Measurements from ENCODE around the gene CIB2. TPM values are rescaled to one million over a fixed set of nuclear protein-coding genes. Genes with fewer than 3 reads are reported as not detected.

The CIB2 gene
- total RNA-seq, 1 experiment from 2014 or later = 43.2 TPM

DNA sequence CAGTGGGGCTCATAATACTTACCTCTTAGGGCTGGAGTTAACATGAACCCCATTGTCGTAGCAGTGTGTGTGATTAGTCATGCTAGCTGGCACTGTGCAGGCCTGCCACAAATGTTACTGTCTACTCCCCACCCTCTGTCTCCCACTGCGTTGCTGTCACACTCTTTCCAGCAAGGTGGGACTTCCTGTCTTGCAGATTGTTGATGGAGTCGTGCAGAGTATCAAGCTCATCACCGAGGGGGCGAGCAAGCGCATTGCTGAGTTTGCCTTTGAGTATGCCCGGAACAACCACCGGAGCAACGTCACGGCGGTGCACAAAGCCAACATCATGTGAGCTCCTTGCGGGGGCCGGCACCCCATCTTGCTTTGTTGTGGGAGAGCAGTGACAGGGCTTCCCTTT, 30.8 kb upstream of the CIB2 start:
- no peaks in the 10 kb centered on the region for H3K9me3 Mint-ChIP-seq
- no peaks in the 10 kb centered on the region for H3K27me3 ChIP-seq (ENCODE audit: insufficient read depth, low read length)
- no peak overlapping the region for H3K14ac ChIP-seq (ENCODE audit: insufficient read depth, low read length)
- peaks cover 4 to 54% (median 21%) of the 10 kb centered on the region in 3 experiments; a peak in 6 of 7 replicates for H3K36me3 Mint-ChIP-seq (ENCODE audit: insufficient read depth in 1 of 3, low read depth in 3 of 3)
- H3K9me3 ChIP-seq (ENCODE audit: control insufficient read depth, low read depth, low read length) = no peaks in the 10 kb centered on the region
- peak overlapping the region in 1 of 3 experiments; percentile 84; a peak in 1 of 7 replicates for H3K27ac Mint-ChIP-seq
- H4K20me1 ChIP-seq (ENCODE audit: control insufficient read depth, insufficient read depth, insufficient read length) = no peaks in the 10 kb centered on the region
- no peaks in the 10 kb centered on the region for H3K23me2 ChIP-seq (ENCODE audit: insufficient read length, low read depth, low read length, poor library complexity, severe bottlenecking)
- no peak overlapping the region for H2BK120ac ChIP-seq (ENCODE audit: low read depth, low read length, poor library complexity, severe bottlenecking)
- no peak overlapping the region for H4K5ac ChIP-seq (ENCODE audit: insufficient read length, low read depth, low read length)
- no peaks in the 10 kb centered on the region for H3K4me1 ChIP-seq (ENCODE audit: insufficient read depth, low read length)
- no peak overlapping the region for H3K4me2 ChIP-seq (ENCODE audit: insufficient read depth, insufficient read length, low read length)
- H3K23ac ChIP-seq (ENCODE audit: insufficient read length, low read depth, low read length) = no peak overlapping the region
- H2AK5ac ChIP-seq (ENCODE audit: insufficient read length, low read length) = no peak overlapping the region
- no peak for DNase-seq
- H3K27me3 Mint-ChIP-seq (ENCODE audit: low read depth) = no peaks in the 10 kb centered on the region
- no peak overlapping the region for H4K91ac ChIP-seq (ENCODE audit: insufficient read length, low read depth, low read length)
- H3K4me1 Mint-ChIP-seq = peaks cover 10 to 11% of the 10 kb centered on the region in 2 experiments
- no peak overlapping the region for H3K56ac ChIP-seq (ENCODE audit: insufficient read length, low read depth, low read length)
- no peak overlapping the region for H2AFZ ChIP-seq (ENCODE audit: low read length)
- no peak overlapping the region for H3K27ac ChIP-seq (ENCODE audit: insufficient read length, low read depth, low read length)
- no peaks in the 10 kb centered on the region for H3K79me1 ChIP-seq (ENCODE audit: insufficient read depth, low read depth, low read length, poor library complexity, severe bottlenecking)
- H3K4ac ChIP-seq (ENCODE audit: low read depth, low read length) = no peak overlapping the region
- H4K8ac ChIP-seq (replicated peaks; ENCODE audit: insufficient read length, low read depth, low read length) = no peak overlapping the region
- no peak overlapping the region for H3T11ph ChIP-seq (ENCODE audit: low read length)
- no peak overlapping the region for H2BK12ac ChIP-seq (ENCODE audit: insufficient read length, low read depth, low read length)
- no peak overlapping the region for H2BK5ac ChIP-seq (ENCODE audit: insufficient read length, low read length)
- no peak overlapping the region for H3K9ac ChIP-seq (ENCODE audit: extremely low read depth, insufficient read length, low read length)
- no peaks in the 10 kb centered on the region for H3K79me2 ChIP-seq (ENCODE audit: insufficient read depth, low read length)
- no peak overlapping the region for H2BK15ac ChIP-seq (ENCODE audit: low read depth, low read length)
- TF ChIP-seq, protein P1, sequence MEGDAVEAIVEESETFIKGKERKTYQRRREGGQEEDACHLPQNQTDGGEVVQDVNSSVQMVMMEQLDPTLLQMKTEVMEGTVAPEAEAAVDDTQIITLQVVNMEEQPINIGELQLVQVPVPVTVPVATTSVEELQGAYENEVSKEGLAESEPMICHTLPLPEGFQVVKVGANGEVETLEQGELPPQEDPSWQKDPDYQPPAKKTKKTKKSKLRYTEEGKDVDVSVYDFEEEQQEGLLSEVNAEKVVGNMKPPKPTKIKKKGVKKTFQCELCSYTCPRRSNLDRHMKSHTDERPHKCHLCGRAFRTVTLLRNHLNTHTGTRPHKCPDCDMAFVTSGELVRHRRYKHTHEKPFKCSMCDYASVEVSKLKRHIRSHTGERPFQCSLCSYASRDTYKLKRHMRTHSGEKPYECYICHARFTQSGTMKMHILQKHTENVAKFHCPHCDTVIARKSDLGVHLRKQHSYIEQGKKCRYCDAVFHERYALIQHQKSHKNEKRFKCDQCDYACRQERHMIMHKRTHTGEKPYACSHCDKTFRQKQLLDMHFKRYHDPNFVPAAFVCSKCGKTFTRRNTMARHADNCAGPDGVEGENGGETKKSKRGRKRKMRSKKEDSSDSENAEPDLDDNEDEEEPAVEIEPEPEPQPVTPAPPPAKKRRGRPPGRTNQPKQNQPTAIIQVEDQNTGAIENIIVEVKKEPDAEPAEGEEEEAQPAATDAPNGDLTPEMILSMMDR (conservative IDR thresholded peaks at IDR 0.05) = no peak
- H3K18ac ChIP-seq (ENCODE audit: insufficient read length, low read depth, low read length) = no peak overlapping the region
- no peak overlapping the region for H2BK20ac ChIP-seq (ENCODE audit: low read depth, low read length, poor library complexity, severe bottlenecking)
- no CpG with 5 or more reads among the region's 13 CpGs for WGBS (ENCODE audit: extremely low coverage, insufficient read length, low lambda C conversion rate)
- no peak overlapping the region for H3K4me3 Mint-ChIP-seq
